Measurements from ENCODE around the gene MTUS2.
"Not testable (repeated sequence)": the region's sequence is repeated elsewhere in the genome, so short reads cannot be mapped to it uniquely, and the experiment has no call there.

The MTUS2 gene

DNA sequence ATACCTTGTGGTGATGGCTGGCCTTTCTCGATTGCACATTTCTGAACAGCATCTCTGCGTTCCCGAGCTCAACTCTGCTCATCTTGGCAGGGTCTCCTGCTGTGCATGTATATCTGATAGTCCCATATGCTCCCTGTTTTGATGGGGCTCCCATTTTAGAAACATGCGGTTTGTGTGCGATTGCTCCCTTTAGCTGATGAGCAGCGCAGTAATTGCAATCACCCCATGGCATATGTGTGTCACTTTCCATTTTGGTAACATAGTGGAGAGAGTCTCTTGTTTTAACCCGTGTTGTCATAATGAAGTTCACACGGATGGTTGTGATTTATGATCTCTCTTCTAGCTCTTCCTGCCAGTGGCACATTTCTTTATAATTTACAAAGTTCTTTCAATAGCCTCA is 144.7 kb downstream of the MTUS2 start:
- no peak for DNase-seq

DNA sequence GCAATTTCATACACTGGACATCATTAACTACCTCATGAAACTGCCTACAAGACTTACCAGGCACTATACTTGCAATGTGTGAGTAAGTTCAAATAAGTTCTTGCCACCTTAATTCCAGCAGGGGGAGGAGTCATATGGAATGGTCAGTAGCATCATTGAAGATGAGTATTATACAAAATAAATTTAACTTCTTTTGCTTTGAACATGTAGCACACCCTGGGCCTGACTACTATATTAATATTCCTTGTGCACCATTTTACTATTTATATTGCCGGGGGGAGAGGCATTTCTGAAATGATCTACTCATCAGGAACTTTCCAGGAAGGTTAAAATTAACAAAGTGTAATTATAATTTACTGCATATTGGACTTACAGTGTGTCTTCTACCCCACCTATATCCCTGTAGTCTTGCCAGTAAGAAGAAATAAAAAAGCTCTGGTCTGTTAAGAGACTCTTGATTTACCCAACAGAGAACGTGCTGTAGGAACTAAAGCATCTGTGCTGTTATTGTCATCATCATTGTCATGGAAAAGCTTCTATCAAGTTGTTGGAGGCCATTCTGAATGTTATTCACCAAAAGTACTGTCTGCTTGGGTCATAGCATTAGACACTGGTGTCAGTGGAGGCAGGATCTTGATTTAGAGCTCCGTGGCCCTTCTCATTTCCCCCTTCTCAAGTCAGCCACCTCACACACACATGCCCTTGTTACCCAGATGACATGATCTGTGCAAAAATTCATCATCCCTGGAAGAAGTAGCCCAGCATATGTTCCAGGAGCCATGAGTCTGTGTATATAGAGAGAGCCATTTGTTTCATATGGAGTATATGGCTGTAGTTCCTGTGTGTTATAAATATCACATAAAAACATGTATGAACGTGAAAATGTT is 147.1 kb downstream of the MTUS2 start:
- no peak for DNase-seq

DNA sequence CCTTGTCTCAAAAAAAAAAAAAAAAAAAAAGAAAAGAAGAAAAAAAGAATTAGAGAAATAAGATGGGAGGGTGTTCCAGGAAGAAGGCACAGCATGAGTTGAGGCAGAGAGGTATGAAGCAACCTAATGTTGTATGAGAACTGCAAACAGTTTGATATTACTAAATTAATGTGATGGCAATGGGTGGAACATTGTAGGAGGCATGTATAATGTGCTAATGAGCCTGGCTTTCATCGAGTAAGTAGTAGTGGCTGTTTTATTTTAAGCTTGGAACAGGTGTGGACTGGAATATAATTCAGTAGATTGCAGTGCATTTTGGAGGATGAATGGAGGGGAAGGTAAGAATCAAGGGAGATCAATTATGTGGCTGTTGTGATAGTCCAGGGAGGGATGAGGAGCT is 156.1 kb downstream of the MTUS2 start:
- DNase-seq, result no peak

DNA sequence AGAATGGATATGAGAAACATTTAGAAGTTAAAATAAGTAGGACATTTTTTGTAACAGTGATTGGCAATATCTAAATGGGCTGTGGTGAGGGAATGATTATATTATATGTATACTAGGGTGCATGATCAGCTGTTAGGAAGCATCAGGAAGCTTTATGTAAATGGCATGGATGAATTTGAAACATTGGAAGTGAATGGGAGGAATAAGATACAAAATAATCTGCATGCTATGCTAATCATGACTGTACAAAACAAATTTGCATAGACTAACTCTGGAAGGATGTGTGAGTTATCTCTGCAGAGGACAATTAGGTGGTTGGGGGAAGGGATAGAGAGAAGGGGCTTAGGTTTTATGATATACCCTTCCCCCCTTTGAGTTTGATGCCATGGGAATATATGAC is 156.5 kb downstream of the MTUS2 start:
- no peak for DNase-seq

DNA sequence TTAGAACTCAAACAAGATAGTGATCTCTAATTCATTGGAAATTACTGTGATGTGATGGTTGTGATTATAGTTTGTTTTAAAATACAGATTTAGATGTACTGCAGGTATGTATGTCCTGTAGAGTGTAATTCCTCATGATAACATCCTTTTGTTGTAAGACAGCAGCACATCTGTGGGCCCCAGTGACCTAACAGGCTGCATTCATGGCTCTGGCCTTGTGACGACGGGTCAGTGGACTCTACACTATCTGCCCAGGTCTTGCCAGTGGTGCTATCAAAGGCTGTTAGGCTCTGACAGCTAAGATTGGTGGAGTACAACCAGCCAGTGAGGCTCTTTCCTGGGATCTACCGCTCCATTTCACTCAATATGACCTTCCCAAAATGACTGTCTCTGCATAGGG is 158.4 kb downstream of the MTUS2 start:
- no peak for DNase-seq

DNA sequence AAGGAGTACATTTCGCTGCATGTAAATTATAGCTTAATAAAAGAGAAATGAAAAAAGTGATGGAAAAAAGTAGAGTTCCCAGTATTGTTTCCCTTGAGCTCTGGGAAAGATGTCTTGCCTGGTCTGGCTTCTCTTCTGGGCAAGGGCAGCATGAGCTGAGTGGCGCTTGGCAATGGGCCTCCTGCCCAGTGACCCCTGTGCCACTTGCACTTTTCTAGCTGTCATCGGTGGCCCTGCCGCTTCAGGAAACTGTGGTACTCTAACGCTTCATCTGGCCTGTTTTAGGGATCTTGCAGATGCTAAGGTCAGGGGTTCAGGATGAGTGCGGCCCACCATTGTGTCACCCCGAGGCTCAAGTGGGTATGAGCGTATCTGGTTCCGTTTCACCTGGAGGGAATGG is 161.4 kb downstream of the MTUS2 start:
- DNase-seq, result no peak

DNA sequence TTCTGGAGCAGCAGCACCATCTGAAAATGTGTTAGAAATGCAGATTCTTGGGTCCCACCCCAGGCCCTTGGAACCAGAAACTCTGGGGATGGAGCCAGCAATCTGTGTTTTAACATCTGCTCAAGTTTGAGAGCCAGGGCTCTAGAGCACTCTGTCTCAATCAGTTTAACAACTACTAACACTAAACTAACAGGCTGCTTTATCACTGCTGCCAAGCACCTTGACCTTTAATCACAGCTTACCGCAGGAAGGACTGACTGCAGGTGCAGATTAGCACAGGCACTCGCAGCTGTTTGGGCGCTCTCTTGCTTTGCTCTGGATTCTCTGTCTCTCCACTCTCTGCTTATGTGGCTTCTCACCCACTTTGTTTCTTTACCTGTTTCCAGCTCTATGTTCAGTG is 163.5 kb downstream of the MTUS2 start:
- no peak for DNase-seq

DNA sequence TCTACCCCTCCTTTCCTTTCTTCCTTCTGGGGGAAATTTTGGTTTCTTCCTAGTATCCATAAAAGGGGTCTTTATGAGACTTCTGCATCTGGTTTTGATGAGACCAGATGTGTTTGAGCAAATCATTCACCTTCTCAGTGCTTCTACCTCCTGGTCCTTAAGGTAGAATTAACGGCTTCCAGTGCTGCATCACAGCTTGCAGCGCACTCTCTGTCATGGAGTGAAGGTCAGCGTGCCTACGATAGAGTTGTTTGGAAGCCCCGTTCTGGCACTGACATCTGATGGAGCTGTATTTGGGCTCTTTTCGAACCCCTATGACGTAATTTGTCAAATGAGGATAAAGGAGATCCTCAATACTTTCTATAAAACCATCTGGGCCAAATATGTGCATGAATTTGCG is 164.2 kb downstream of the MTUS2 start:
- no peak for DNase-seq

DNA sequence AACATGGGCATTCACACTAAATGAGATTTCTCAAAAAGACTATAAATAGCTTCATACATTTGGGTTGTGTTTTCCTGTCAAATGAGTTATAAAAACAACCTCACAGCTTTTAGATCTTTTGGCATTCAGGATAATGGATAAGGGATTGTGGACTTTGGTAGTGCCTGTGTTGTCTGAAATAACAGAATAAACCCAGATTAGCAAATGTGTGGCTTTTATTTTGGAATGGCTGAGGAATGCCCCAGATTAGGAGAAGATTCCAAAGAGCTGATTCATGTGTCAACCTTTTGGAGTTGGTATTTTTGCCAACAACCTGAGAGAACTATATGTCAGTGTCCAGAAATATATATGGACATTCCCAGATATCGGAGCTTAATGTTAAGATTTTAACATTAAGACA is 164.7 kb downstream of the MTUS2 start:
- DNase-seq, result no peak

DNA sequence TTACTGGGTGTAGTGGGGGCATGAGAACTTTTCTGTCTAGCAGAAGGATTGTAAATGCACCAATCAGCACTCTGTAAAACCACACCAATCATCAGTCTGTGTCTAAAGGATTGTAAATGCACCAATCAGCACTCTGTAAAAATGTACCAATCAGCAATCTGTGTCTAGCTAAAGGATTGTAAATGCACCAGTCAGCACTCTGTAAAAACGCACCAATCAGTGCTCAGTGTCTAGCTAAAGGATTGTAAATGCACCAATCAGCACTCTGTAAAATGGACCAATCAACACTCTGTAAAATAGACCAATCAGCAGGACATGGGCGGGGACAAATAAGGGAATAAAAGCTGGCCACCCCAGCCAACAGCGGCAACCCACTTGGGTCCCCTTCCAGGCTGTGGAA is 170.2 kb downstream of the MTUS2 start:
- not testable (repeated sequence) for DNase-seq

DNA sequence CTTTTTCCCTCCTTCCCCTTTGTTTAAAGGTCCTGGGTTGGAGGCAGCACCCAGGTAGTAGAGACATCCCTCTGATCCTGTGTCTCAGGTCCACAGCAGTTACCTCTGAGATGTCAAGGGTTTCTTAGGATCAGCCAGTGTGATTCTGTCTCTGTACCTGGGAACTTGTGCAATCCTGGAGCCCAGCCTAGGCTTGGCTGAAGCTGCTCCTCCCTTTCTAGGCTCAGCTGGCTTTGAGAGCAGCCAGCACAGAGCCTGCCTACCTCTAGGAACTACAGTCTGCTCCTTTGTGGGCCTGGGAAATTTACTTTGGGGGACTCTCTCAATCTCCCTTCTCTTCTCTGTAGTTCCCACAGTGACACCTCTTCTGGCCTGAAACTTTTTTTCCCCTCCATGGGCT is 171.6 kb downstream of the MTUS2 start:
- DNase-seq, result no peak

DNA sequence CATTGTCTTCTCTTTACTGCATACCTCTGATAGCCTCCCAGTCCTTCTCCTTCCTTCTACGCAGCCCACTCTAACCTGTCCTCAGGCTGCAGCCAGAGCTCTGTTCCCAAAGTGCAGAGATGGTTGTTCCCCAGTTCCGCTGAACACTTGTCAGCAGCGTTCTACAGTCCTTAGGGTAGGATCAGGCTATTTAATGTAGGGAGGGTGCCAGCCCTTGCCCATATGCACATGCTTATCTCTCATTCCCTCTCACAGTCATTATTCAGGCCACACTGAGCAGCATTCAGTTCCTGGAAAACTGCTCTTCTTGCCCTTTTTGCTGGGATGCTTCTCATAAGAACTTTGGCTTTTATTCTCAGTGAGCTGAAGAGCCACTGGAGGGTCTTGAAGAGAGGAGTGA is 180.7 kb downstream of the MTUS2 start:
- no peak for DNase-seq

DNA sequence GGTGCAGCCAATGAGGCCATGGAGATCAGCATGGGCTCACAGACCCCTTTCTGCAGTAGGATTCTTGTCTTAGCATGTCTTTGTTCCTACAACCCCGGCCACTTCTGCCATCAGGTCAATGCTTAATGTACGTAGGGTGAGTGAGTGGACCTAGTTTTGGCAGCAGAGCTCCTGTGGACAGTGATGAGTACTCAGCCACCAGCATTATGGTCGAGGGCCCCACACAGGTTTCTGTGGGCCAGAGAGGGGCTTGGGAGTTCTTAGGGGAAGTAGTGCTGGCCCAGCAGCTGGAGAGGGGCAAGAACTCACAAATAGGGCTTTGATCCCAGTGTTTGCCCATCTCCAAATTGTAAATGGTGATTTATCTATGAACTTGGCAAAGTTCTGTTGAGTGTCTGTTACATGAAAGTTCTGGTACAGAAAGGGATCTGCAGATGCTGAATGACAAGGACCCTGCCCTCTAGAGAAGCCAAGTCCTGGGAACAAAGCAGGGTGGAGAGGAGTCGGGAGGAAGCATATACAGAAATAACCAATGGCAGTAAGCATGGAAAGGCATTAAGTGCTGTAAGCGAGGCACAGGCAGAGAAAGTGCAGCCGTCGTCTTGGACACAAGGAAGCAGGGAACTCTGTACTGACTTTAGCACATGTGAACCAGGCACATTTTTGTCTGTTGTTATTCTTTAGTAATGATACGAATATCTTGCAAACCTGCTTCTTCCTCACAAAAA is 185.1 kb downstream of the MTUS2 start:
- DNase-seq, result no peak

DNA sequence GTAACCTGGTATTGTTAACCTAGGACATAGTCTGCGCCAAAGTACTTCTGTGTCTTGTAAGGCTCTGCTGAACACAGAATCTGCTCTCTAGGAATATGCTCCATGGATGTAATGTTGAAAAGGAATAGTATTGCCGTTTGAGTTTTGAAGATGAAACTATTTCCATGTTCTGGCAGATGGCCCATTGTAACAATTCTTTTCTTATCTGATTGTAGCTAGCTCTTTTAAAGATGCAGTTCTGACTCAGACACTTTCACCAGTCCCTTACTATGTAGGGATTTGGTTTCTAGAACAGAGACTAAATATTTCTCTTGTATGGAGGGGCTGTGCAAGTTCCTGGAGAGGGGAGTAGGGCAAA is 185.6 kb downstream of the MTUS2 start:
- DNase-seq, result no peak

DNA sequence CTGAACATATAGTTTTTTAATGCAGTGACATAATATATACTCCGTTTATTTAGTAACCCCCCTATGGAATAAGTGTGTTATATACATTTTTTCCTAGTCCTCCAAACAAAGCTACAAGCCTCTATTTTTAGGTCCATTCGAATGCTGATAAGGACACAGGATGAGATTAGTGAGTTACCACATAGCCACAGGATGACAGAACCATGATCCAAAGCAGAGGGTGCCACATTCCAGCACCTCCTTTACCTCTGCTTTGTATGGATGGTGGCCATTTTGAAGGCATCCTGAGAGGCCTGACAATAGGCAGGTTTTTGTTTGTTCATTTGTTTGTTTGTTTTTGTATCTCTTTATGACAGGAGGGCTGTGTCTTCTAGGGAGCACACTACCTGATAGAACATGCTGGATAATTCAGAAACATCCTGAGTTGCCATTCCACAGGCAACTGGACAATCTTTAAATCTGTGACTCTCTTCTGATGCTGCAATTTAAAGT is 186.3 kb downstream of the MTUS2 start:
- no peak for DNase-seq

DNA sequence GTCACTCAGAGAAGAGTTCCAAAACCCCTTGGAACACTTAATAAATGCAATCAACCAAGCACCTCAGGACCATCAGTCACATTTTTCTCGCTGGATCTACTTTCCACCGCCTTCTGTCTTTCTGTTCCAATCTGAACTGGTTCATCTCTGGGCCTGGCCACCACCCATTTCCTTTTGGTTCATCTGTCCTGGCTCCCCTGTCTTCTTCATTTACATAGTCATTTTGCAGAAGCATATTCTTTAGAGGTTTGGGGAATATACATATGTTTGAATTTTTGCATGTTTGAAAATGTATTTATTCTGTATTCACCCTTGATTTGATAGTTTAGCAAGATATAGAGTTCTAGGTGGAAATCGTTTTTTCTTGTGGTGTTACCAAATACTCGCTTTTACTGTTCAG is 188.2 kb downstream of the MTUS2 start:
- no peak for DNase-seq

DNA sequence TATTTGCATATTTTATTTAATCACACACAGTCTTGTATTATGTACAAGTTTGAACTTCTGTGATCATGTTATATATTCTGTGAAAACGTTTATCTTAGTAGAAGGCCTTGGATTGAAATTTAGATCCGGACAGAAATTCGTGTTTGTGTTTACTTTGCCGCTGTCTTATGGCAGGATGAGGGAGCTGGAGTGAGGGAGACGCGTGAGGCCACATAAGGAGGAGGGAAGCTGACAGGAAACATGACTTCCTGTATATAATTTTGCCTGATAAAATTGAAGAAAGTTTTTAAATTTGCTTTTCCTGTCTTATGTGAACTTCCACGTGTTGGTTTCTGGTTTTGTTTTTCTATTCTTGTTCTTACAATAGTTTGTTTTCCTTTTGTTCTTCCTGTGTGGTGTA is 200.2 kb downstream of the MTUS2 start:
- DNase-seq, result no peak

DNA sequence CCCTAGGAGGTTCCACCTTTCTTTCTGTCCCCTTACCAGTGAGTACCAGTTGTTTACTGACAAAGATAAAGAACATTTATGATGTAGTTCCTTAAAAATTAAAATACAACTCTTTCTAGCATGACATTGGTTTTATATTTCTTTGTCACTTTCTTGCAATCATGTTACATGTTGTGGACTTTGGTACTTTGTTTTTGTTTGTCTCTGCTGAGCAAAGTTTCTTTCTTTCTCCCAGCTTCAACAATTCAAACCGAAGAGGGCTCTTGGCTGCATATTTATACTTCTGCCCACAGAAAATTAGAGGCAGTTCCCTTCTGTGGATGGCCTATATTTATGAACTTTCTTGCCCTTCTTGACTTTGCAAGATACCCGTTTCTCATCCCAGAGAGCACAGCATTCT is 201.2 kb downstream of the MTUS2 start:
- DNase-seq, result no peak

DNA sequence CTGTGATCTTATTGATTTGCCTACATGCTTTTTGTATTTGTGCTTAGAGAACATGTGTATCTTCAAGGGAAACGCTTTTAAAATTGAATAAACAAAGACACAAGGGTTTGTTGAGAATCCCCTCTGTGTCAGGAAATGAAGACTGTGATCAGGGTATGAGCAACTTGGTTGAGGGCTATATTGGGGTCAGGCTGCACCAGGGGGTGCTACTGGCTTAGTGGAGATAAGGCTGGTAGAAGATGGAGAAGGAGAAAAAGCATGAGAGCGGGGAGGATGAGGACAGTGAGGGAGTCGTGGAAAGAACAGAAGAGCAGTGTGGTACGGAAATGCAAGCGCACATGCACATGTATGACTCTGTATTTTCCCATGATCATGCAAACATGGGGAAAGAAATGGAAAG is 201.6 kb downstream of the MTUS2 start:
- no peak for DNase-seq

DNA sequence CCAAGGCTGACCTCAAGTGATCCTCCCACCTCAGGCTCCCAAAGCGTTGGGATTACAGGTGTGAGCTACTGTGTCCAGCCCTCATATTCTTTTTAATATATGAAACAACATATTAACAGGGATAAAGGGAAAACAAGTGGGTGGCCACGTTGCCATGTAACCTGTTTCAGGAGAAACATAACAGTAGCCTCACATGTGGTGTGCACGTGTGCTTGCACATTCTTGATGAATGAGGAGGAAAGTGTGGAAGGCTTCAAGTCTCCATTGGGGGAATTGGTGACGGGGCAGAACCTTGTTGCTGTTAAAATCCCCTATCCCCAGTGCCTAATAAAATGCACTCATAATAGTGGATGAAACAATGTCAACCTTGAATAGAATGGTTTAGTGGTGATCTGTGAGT is 202.3 kb downstream of the MTUS2 start:
- DNase-seq, result no peak

DNA sequence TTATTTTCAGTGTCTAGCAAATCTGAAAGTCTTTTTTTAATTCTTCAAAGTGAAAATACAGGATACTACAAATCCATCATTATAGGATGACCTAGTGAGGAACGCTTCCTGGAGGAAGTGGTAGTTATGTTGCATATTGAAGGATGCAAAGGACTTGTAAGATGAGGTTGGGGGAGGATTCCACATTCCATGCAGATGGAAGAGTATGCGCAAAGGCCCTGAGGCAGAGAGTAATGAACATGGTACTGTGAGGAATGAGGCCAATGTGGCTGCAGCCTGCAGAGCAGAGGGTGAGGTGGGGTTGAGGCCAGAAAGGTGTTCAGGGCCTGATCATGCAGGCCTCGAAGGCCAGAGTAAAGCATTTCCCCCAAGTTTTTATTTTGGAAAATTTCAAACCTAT is 202.8 kb downstream of the MTUS2 start:
- no peak for DNase-seq

DNA sequence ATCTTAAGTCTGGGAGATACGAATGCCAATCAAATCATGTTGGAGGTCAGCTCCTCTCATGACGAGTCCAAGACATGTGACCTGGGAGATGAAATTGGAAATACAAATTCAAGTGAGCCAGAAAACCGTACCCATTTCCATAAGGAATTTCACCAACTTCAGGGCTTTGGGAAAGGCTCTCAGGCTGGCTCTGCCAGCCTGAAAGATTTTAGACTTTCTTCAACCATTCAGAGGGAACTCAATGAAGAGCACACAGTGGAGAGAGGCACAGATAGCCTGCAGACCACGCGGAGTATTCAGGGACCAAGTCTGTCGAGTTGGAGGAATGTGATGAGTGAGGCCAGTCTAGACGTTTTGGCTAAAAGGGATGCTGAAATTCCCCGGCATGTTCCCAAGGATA is 204.6 kb downstream of the MTUS2 start:
- no peak for DNase-seq

DNA sequence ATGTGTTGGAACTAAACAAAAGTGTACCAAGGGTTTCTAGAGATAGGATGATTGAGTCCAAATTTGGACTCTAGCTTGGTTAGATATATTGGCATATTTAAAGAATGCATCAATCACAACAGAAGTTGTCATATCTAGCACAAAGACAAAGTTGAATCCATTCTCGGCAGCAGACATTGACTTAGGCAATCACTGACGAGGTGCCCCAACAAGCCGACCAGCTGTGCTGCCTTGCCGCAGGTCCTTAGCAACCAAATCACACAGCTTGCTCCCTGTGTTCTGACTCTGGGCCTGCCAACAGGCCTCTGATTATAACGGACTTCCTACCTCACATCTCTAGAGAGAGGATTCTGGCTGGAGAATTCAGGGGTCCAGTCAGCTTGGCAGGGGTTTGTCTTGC is 208.7 kb downstream of the MTUS2 start:
- DNase-seq, result no peak

DNA sequence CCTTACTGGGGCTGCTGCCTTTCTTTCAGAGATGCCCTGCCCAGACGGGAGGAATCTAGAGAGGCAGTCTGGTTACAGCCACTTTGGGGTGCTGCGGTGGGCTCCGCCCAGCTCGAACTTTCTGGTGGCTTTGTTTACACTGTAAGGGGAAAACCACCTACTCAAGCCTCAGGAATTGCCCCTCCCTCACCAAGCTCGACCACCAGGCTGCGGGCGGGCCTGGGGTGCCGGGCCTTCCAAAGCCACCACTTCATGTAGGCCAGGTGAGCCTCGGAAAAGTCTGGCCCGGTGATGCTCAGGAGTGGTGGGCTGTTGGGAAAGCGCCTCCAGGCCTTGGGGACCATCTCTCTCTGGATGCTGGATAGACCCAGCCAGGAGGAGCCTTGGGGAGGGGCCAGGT is 218.6 kb downstream of the MTUS2 start:
- no peak for DNase-seq

DNA sequence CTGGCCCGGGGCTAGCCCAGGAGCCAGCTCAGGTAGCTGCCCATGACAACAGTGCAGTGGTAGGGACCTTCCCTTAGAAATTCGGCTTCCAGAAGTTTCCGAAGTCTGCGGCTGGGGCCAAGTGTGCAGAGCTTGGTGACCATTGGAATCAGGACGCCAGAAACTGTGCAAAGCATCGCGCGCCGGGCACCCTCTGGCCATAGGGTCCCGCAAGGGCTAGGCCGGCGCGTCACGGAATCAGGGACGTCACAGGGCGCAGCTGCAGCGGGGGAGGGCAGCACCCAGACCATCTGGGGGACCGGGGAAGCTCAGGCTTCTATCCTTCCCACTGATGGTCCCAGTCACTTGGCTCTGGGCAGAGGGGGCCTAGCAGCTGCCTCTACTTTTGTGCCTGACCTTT is 219.1 kb downstream of the MTUS2 start:
- DNase-seq, result no peak
